VCaP (cell line): ENCODE data around the gene WWOX.

ENCODE experiments used
- H3K27ac ChIP-seq: fragments of 450-650 bp; 2 replicates; pipeline ENCODE4 v1.5.1; 2017
- CTCF ChIP-seq: fragments of 450-650 bp; conservative IDR thresholded peaks from 2 replicates; pipeline ENCODE4 v1.5.1; 2017; ENCODE audit warnings: mild to moderate bottlenecking, moderate library complexity

WWOX gene

GRCh38 chr16:78441298-78441697 lies 341.8 kb downstream of the WWOX start:
- no peak overlapping the region for H3K27ac ChIP-seq
- TF ChIP-seq CTCF: no peak

- no peak for TF ChIP-seq CTCF
- no peak overlapping the region for H3K27ac ChIP-seq
Observed at GRCh38 chr16:78443542-78444364, 344.3 kb downstream of the WWOX start.

GRCh38 chr16:78445818-78446217 lies 346.4 kb downstream of the WWOX start:
- no peak for TF ChIP-seq CTCF
- no peak overlapping the region for H3K27ac ChIP-seq

GRCh38 chr16:78446486-78446885 lies 347.0 kb downstream of the WWOX start:
- no peak for TF ChIP-seq CTCF
- no peak overlapping the region for H3K27ac ChIP-seq

GRCh38 chr16:78446992-78447563 lies 347.6 kb downstream of the WWOX start:
- H3K27ac ChIP-seq: no peak overlapping the region
- no peak for TF ChIP-seq CTCF

DNA sequence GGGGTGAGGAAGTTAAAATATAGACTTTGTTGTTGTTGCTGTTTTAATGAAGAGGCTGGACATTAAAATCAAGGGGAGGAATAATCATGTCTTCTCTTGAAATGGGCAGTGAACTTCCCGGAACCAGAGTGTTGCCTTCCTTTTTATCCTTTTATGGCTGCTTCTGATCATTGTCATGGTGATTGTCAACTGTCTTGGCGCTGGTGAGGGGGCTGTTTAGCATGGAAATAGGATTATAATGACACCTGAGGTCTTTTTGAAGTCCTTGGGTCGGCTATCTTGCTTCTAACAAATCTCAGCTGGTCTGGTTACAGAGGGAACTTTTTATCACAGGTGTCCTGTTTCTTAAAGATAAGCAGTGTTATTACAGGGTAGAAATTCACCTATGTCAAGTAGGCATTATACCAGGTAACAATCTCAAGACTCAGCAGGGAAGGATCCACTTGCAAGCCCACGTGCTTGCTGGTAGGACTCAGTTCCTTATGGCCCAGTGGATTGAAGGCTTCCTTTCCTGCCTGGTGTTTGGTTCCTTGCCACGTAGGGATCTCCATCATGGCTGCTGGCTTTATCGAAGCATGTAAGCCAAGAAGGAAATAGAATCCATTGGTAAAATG lies 349.3 kb downstream of the WWOX start:
- no peak overlapping the region for H3K27ac ChIP-seq
- TF ChIP-seq CTCF: no peak

DNA sequence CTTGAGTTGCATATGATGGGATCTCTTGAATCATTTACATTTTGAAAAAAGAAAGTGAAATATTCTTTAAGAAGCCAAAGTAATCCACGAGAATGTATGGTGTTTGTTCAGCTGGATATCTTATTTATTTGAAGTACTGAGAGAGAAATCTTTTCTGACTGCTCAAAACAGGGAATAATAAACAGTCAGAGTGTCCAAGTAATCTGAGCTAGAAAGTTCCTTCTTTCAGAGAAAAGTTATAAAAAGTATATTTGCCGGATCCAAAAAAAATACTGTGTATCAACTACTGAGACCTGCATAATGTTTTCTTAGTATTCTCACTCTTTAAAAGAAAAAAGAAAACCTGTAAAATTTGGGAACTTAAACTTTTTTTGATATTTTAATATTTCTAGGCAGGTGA lies 350.8 kb downstream of the WWOX start:
- no peak for TF ChIP-seq CTCF
- H3K27ac ChIP-seq: no peak overlapping the region
